ENCODE results near the gene PFKFB1. TPM values are rescaled to one million over a fixed set of nuclear protein-coding genes. Genes with fewer than 3 reads are reported as not detected.
"Not testable (repeated sequence)": the region's sequence is repeated elsewhere in the genome, so short reads cannot be mapped to it uniquely, and the experiment has no call there.

Gene PFKFB1
- total RNA-seq, 2 experiments from 2014 or later, result 0.63 to 0.67 TPM

DNA sequence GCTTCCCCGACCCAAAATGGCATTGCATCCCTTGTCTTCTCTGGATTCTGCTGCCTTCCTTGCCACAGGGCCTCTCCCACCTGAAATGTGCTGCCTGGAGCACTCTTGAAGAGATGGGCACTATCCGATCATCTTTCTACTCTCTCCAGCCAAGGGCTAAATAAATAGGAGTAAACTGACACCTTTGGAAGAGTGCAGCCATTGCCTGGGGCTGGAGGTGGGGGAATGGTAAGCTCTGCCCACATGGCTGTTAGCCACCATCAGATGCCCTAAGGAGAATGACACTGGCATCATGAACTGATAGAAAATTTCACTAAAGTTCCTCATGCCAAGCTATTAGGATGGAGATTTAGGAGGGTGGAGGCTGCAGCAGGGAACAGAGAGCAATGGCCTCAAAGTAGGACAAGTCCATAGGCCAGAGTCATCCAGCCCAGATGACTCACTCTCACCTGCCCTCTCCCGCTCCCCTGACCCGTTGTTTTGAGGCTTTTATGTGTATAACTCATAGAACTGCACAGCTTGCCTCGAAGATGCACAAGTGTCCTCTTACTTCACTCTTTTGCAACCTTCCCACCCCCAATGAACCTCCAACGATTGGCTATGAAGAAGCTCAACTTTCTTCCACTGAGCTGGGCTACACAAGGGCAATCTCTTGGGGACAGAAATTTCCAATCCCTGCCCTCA lies 822 bp upstream of the PFKFB1 start:
- POLR2A ChIA-PET, result no interaction called here
- CTCF ChIA-PET, result no interaction called here

DNA sequence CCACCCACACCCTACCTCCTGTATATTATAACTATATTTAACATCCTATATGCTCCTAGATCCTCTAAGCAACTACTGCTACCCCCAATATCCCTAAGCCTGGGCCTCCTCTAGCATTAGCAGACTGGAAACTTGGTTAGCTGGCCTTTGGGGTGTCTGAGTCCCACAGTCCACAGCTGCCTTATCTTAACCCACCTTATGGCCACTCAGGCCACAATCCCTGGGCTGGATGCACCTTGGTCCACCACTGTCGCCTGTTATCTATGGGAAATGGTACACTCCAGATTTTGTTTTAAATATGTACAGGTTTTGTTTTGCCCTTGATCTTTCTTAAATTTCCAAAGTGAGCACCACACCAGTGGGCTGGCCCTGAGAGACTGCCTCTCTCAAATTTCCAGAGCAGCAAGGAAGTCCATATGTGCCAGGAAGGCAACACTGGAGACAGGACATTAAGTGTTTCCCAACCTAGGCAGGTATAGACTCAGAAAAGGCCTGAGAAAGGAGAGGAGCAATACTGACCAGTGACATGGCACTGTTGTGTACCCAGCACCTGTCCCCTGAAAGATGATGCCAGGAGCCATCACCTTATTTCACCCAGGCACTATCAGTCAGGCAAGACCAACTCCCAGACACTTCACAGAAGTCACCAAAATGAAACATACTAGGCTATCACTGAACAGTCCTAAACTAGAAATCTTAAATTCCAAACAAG lies 921 bp downstream of the PFKFB1 start:
- CTCF ChIA-PET, result no interaction called here
- POLR2A ChIA-PET, result no interaction called here

DNA sequence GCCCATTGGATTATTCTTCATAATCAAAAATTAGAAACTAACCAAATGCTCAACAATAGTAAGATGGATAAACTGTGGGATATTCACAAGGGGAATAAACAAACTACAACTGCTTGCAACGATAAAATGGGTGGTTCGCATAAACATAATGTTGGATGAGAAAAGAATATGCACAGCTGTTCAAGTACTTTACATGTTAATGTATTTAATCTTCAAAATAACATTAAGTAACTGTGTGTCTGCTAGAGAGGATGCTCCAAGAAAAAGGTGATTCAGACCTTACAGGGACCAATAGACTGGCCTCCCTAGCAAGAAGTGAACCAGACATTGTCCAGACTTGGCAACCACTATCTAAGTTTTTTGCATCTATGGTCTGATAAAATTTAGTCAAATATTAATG lies 2.3 kb downstream of the PFKFB1 start:
- ChIA-PET CTCF (no interaction called here), POLR2A (no interaction called here)

DNA sequence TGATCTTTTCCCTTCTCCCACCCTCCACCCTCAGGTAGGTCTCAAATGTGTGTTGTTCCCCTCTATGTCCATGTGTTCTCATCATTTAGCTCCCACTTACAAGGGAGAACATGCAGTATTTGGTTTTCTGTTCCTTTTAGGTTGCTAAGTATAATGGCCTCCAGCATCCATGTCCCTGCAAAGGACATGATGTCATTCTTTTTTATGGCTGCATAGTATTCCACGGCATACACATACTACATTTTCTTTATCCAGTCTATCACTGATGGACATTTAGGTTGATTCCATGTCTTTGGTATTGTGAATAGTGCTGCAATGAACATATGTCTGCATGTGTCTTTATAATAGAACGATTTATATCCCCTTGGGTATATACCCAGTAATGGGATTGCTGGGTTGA lies 10.7 kb downstream of the PFKFB1 start:
- CTCF ChIA-PET, POLR2A ChIA-PET: not testable (repeated sequence)

DNA sequence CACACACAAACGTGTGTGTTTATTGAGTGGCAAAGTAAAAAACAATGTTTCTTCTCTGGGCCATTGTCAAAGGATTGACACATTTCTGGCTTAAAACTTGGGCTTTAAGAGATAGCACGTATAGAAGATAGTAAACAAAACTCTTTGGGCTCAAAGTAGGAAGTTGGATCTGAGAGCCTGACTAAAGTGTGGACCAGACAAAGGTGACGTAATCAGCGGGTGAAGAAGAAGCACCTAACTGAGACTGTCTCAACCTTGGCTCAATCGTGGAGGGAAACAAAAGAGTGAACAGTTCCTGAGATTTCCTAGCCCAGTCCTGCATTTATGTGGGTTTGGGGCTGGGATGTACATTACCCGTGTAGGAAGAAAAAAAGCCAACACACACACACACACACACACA lies 13.7 kb downstream of the PFKFB1 start:
- ChIA-PET CTCF (no interaction called here), POLR2A (no interaction called here)

DNA sequence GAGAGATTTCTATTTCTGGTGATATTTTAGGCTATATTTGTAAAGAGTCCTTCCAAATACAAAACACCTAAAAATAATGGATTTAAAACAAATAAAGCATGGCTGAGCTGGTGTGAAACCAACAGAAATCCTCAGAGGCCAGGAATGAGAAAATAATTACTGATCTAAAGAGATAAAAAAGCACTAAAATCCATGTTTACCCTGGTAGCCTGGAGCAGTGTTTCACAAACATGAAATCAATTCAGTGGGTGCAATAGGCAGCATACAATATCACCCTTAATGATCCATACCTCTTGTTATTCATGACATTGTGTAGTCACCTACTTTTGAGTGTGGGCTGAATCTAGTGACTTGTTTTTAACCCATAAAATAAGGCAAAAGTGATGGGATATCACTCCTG lies 14.6 kb downstream of the PFKFB1 start:
- CTCF ChIA-PET, result no interaction called here

DNA sequence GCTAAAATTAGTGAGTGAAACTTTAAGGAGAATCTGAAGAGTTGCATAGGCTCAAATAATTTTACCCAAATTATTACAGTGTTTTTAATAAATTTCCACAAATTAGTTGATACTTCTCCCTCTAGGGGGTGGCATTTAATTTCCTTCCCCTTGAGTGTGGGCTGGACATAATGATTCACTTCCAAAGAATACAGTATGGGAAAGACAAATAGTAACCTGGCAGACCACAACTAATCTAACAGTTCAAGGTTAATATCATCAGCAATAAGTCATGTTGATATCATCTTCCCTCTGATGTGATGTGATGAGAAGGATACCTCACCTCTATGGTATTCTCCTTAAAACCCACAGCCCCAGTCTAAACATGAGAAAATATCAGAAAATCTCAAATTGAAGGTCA lies 15.5 kb downstream of the PFKFB1 start:
- ChIA-PET CTCF (no interaction called here), POLR2A (no interaction called here)

More for the DNA sequence above, 14.6 kb downstream of the PFKFB1 start:
- POLR2A ChIA-PET, result no interaction called here

DNA sequence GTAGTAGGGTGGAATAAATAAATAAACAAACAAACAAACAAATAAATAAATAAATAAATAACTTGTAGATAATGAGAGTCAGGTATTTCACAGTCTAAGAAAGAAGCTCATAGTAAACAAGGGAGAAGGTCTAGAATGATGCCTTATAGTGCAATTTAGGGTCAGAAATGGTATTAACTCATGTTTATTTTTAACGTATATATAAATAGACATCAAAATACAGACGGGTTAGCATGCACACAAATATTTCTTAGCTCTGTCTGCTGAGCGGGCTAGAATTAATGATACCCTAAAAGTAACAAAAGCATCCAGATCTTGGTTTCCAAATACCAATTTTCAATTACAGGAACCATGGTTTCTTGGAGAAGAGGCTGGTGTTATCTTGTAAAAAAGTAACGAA lies 16.6 kb downstream of the PFKFB1 start:
- ChIA-PET POLR2A (no interaction called here), CTCF (no interaction called here)

DNA sequence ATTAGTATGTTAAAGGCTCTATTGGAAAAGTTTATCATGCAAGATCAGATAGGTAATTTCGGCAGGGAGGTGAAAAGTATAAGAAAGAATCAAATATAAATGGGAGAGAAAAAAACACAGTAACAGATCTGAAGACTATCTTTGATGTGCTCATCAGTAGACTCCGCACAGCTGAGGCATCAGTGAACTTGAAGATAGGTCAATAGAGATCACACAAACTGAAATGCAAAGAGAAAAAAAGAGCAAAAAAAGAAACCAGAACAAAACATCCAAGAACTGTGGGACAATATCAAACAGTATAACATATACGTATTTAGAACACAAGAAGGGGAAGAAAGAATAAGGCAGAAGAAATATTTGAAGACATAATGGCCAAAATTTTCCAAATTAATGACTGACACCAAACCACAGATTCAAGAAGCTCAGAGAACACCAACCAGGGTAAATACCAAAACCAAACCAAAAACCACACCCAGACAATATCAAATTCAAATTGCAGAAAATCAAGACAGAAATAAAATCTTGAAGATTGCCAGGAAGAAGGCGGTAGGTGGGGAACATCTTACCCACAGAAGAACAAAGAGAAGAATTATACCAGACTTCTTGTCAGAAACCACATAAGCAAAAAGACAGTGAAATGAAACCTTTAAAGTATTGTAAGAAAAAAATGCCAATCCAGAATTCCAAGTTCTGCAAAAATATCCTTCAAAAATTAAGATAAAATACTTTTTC lies 29.1 kb downstream of the PFKFB1 start:
- POLR2A ChIA-PET, result no interaction called here
- CTCF ChIA-PET, result no interaction called here

DNA sequence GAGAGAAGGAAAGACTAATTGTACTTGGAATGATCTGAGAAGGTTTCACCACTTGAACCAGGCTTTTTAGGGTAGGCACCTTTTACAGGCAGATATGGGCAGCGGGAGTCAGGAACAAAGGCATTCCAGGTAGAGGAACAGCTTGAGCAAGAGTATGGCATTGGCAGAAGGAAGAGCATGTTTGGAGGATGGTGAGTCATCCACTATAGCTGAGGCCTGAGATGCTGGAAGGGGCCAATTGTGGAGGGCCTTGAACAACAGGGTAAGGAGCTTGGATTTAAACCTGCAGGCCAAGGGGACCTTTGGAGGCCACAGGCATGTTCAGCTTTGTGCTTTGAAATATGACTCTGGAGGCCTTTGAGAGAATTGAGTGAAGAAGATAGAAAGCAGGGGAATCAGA lies 32.2 kb downstream of the PFKFB1 start:
- ChIA-PET POLR2A (no interaction called here), CTCF (no interaction called here)

DNA sequence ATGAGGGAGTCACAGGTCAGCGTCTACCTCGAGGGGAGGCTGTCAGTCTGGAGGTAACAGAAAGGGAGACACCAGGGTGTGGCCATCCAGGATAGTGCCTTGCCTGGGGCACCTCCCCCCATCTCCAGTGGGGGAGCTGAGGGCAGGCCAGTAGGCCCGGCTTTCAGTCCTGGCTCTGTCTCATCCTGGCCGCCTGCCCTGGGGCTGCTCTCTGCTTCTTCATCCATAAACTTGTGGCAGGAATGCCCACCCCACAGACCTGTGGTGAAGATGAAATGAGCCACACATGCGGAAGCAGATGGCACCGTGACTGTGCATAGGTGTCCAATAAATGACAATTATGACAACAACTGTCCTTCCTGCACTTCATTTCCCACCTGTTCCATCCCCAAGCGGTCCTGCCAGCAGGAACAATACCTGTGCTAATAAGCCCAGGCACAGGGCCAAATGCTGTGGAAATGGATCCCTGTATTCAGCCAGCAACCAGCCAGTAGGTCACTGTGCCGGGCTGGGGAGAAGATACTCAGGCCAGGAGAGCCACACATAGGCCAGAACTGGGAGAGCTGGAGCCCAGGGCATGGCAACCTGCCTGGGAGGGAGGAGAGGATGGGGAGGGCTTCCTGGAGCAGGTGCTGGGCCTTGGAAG lies 43.1 kb downstream of the PFKFB1 start:
- ChIA-PET CTCF (no interaction called here), POLR2A (no interaction called here)

DNA sequence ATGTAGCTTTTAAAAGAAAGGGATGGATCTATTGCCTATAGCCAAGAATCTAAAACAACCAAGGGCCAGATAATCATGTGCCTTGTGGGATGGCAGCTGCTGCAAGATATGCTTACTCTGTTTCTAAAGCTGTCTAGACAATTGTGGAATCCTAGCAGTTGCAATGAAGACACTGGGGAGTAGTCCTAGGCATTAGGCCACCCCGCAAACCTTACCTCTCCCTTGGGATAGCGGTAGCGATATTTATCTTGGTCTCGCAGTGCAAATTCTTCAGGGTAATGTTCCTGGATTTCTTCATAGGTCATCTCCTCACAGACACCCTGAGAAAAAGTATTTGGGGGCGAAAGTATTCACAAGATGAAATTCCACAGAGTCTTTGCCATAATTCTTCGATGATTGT lies 48.8 kb downstream of the PFKFB1 start:
- ChIA-PET POLR2A (no interaction called here), CTCF (no interaction called here)

DNA sequence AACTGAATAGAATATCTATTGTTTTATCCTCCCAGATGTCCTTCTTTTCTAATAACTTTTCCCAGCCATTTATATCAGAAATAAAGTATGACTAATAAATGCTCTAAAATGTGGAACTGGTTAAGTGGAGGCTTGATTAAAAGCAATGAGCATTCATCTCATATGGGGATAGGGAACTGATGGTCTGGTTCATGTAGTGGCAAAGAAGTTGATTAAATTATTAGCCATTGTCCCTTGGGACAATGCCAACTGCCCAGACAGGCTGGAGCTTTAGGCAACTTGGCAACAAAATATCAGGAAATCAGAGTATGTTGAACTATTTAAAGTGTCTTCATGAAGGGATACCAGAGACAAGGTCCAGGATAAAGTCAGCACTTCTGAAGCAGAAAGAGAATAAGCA lies 49.2 kb downstream of the PFKFB1 start:
- ChIA-PET CTCF (no interaction called here), POLR2A (no interaction called here)

DNA sequence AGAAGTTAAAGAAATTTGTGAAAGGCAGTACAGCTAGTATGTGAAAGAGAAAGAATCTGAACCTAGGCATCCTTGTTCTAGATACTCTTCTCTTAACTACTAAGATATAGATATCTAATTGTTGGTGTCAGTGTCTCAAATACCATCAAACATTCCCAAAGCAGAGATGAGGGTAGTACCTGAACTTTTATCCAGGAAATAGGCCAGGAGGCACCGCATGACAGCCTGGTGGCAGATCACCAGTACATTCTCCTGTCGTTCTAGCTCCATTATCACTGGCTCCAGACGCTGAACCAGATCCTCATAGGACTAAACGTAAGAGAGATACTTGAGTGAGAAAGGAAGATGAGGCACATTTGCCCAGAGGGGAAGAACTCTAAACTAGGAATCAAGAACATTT lies 56.6 kb downstream of the PFKFB1 start:
- POLR2A ChIA-PET, result no interaction called here
- CTCF ChIA-PET, result no interaction called here

DNA sequence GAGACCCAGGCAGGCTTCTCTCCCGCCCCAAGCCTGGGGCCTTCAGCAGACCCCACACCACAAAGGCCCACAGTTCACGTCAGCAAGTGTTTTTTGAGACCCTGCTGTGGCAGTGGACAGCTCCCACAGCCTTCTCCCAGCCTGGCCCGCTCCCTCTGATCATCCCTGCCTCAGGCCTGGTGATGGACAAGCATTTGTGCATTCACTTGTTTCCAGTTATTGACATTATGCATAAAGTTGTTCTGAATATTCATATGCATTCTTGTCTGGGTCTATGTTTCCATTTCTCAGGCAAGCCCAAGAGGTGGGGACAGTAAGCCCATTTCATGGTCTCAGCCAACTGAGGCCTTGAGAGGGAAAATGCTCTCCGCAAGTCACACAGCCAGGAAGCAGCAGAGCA lies 58.7 kb downstream of the PFKFB1 start:
- ChIA-PET POLR2A (no interaction called here), CTCF (no interaction called here)

DNA sequence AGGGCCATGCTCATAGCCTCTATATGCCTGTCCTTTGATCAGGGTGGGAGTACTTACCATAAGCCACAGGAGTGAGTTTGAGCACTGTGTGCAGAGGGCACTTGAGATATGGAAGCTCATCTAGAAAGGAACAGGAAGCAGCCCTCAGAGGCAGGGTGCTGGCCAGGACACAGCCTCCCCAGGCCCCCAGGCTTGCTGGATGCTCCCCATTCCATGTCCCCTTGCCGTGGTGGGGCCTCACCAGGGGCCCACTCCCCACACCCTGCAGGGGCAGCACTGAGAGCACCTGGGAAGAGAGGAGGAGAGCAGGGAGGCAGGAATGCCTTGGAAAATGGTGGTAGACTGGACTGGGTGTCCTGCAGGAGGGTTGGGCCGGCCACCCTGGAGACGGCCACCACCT lies 59.1 kb downstream of the PFKFB1 start:
- POLR2A ChIA-PET, result no interaction called here
- CTCF ChIA-PET, result no interaction called here

DNA sequence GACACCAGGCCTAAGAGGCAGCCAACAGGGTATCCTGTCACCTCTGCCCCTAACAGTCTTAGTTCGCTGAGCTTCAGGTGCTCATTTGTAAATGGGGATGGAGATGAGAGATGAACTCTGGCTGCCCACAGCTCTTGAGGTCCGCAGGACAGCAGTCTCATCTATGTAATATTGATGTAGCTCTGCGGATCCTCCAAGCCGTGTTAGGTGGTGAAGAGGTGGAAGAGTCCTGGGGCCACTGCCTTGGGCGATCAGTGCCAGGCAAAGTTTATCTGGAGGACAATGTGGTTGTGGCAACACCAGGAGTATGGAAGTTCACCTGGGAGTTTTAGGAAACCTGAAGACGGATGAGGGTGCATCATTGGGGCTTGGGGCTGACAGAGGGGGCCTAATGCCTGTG lies 59.9 kb downstream of the PFKFB1 start:
- ChIA-PET POLR2A (no interaction called here), CTCF (no interaction called here)

DNA sequence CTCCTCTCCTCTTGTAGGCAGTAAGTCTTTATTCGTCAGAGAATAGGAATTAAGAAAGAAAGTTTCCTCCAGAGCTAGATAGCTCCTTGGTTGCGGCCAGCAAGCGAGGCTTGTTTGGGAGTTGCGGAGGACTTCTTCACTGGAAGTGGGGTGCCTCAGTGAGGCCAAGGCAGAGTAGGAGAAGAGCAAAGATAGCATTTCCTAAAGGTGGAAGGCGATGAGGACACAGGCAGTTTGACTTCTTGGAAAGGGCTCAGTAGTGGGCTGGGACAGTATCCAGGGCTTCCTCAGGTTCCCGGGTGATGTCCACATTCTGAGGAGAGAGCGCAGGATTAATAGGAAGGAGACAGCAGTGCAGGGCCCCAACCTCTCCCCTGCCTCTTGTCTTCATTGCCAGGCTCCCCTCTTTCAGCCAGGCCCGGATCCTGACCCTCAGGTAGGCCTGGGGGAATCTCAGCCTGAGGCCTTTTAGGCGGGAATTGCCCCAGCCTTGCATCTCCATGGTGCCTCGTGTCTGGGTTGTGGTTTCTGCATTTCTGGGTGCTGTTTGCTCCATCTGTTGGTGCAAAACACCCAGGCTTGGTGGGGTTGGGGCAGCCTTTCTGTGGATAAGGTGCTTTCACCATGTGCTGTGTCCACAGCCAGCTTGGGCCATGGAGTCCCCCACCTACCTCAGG lies 60.7 kb downstream of the PFKFB1 start:
- POLR2A ChIA-PET, result no interaction called here
- CTCF ChIA-PET, result no interaction called here

DNA sequence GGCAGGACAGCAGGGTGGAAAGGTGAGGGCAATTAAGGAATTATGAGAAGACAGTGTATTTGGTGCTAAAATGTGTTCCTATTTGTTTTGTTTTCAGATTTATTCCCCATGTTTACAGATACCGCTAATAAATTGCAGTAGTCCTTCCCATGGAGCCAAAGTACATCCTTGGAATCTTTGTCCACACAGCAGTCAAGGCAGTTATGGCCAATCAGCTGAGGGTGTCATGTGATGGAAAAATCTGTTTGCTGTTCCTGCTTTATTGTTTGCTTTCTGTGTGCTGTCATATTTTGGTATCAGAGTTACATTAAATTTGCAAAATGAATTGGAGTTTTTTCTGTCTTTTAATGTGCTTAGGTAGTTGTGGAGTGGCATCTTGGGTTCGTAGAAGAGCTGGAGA lies 62.9 kb downstream of the PFKFB1 start:
- POLR2A ChIA-PET, result no interaction called here
- CTCF ChIA-PET, result no interaction called here

DNA sequence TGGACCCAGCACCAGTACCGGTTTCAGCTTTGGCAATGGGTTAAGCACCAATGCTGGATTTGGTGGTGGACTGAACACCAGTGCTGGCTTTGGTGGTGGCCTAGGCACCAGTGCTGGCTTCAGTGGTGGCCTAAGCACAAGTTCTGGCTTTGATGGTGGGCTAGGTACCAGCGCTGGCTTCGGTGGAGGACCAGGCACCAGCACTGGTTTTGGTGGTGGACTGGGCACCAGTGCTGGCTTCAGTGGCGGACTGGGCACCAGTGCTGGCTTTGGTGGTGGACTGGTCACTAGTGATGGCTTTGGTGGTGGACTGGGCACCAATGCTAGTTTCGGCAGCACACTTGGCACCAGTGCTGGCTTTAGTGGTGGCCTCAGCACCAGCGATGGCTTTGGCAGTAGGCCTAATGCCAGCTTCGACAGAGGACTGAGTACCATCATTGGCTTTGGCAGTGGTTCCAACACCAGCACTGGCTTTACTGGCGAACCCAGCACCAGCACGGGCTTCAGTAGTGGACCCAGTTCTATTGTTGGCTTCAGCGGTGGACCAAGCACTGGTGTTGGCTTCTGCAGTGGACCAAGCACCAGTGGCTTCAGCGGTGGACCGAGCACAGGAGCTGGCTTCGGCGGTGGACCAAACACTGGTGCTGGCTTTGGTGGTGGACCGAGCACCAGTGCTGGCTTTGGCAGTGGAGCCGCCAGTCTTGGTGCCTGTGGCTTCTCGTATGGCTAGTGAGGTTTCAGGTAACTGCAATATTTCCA lies 63.5 kb downstream of the PFKFB1 start:
- ChIA-PET CTCF (no interaction called here), POLR2A (no interaction called here)
